Skeletal muscle tissue (tissue), 4 donors: ENCODE results near the gene PRR19. TPM values are rescaled to one million over a fixed set of nuclear protein-coding genes. Genes with fewer than 3 reads are reported as not detected.
A peak's percentile ranks its signal among the peaks of the same experiment; 100 is the strongest.
"Not testable (repeated sequence)": the region's sequence is repeated elsewhere in the genome, so short reads cannot be mapped to it uniquely, and the experiment has no call there.

ENCODE experiments used
- H3K27ac ChIP-seq: one replicate; pipeline ENCODE4 v1.7.0; 2013; ENCODE audit warnings: mild to moderate bottlenecking, low read depth, low read length, inconsistent platforms
- H3K27me3 ChIP-seq, 3 donors: one replicate each; pipeline ENCODE4 v1.7.0; 2013; ENCODE audit warnings: low read length in 3 of 3; ENCODE audit not compliant: control insufficient read depth in 3 of 3, insufficient read depth in 3 of 3
- H3K36me3 ChIP-seq, 3 donors: one replicate each; pipeline ENCODE4 v1.7.0; 2013; ENCODE audit warnings: low read length in 3 of 3; ENCODE audit not compliant: control insufficient read depth in 3 of 3, insufficient read depth in 3 of 3
- H3K4me1 ChIP-seq, 3 donors: one replicate each; pipeline ENCODE4 v1.7.0; 2013; ENCODE audit warnings: low read length in 3 of 3, mild to moderate bottlenecking in 3 of 3; ENCODE audit not compliant: control insufficient read depth in 3 of 3, insufficient read depth in 3 of 3
- H3K4me3 ChIP-seq, 3 donors: one replicate each; pipeline ENCODE4 v1.7.0; 2013; ENCODE audit warnings: low read length in 3 of 3
- H3K9ac ChIP-seq, 3 donors: one replicate each; pipeline ENCODE4 v1.7.0; 2013; ENCODE audit warnings: low read length in 3 of 3, mild to moderate bottlenecking in 3 of 3, moderate library complexity in 2 of 3, low read depth in 1 of 3
- H3K9me3 ChIP-seq, 3 donors: one replicate each; pipeline ENCODE4 v1.7.0; 2013; ENCODE audit warnings: low read length in 3 of 3; ENCODE audit not compliant: control insufficient read depth in 3 of 3
- total RNA-seq: library from RNA; depleted of rRNA; stranded (reverse); fragments of >200 nt; gene quantifications from one replicate; pipeline ENCODE4 v1.2.3, GENCODE V29; 2014
- donor health status: Osteomylitis.

The PRR19 gene
- total RNA-seq, 1 donor from 2014 or later: not detected

GRCh38 chr19:42331333-42331732 lies 29.4 kb downstream of the PRR19 start:
- not testable (repeated sequence) for H3K9ac ChIP-seq, H3K27ac ChIP-seq, H3K4me3 ChIP-seq, H3K9me3 ChIP-seq, H3K27me3 ChIP-seq
- peaks cover 17 to 36% (median 23%) of the 10 kb centered on the region in 3 donors for H3K4me1 ChIP-seq
- peaks cover 9 to 18% (median 10%) of the 10 kb centered on the region in 3 donors for H3K36me3 ChIP-seq

GRCh38 chr19:42332059-42332458 lies 30.1 kb downstream of the PRR19 start:
- Histone ChIP-seq H3K36me3 (peaks cover 16 to 25% (median 17%) of the 10 kb centered on the region in 3 donors), H3K9me3 (no peaks in the 10 kb centered on the region), H3K9ac (peak overlapping the region in 1 of 3 donors; percentile 16), H3K4me1 (peaks cover 9 to 29% (median 17%) of the 10 kb centered on the region in 3 donors), H3K4me3 (no peak overlapping the region), H3K27me3 (no peaks in the 10 kb centered on the region), H3K27ac (peak overlapping the region; percentile 30)

- H3K4me3 ChIP-seq: no peak overlapping the region
- H3K9me3 ChIP-seq: no peaks in the 10 kb centered on the region
- no peaks in the 10 kb centered on the region for H3K27me3 ChIP-seq
- peaks cover 6 to 20% (median 12%) of the 10 kb centered on the region in 3 donors for H3K4me1 ChIP-seq
- H3K9ac ChIP-seq: peak overlapping the region in 1 of 3 donors; percentile 7
- H3K36me3 ChIP-seq: peaks cover 19 to 27% (median 20%) of the 10 kb centered on the region in 3 donors
- no peak overlapping the region for H3K27ac ChIP-seq
Observed at GRCh38 chr19:42333018-42333417, 31.1 kb downstream of the PRR19 start.

- Histone ChIP-seq H3K27ac (no peak overlapping the region), H3K4me3 (no peak overlapping the region), H3K9me3 (no peaks in the 10 kb centered on the region), H3K4me1 (peaks cover 6 to 14% (median 7%) of the 10 kb centered on the region in 3 donors), H3K36me3 (peaks cover 19 to 29% (median 20%) of the 10 kb centered on the region in 3 donors), H3K9ac (no peak overlapping the region), H3K27me3 (no peaks in the 10 kb centered on the region)
Observed at GRCh38 chr19:42333975-42334696, 32.2 kb downstream of the PRR19 start.

- H3K36me3 ChIP-seq: peaks cover 19 to 29% (median 23%) of the 10 kb centered on the region in 3 donors
- no peak overlapping the region for H3K4me3 ChIP-seq
- H3K27me3 ChIP-seq: no peaks in the 10 kb centered on the region
- H3K4me1 ChIP-seq: peaks cover 5 to 14% (median 6%) of the 10 kb centered on the region in 3 donors
- H3K9me3 ChIP-seq: no peaks in the 10 kb centered on the region
- H3K27ac ChIP-seq: no peak overlapping the region
- no peak overlapping the region for H3K9ac ChIP-seq
Observed at GRCh38 chr19:42334697-42335373, 32.9 kb downstream of the PRR19 start.

GRCh38 chr19:42335374-42335936 lies 33.5 kb downstream of the PRR19 start:
- no peak overlapping the region for H3K9ac ChIP-seq

GRCh38 chr19:42335971-42336370 lies 34.0 kb downstream of the PRR19 start:
- Histone ChIP-seq H3K27me3 (no peaks in the 10 kb centered on the region), H3K9me3 (no peaks in the 10 kb centered on the region), H3K4me3 (no peak overlapping the region), H3K4me1 (peaks cover 0 to 7% (median 2%) of the 10 kb centered on the region in 3 donors), H3K9ac (no peak overlapping the region), H3K27ac (no peak overlapping the region), H3K36me3 (peaks cover 19 to 34% (median 25%) of the 10 kb centered on the region in 3 donors)

More at GRCh38 chr19:42335374-42335936, 33.5 kb downstream of the PRR19 start:
- H3K27me3 ChIP-seq: no peaks in the 10 kb centered on the region
- H3K4me1 ChIP-seq: peaks cover 3 to 12% (median 6%) of the 10 kb centered on the region in 3 donors
- H3K27ac ChIP-seq: no peak overlapping the region
- no peaks in the 10 kb centered on the region for H3K9me3 ChIP-seq
- no peak overlapping the region for H3K4me3 ChIP-seq
- H3K36me3 ChIP-seq: peaks cover 19 to 29% (median 25%) of the 10 kb centered on the region in 3 donors

- not testable (repeated sequence) for H3K27me3 ChIP-seq, H3K9me3 ChIP-seq, H3K9ac ChIP-seq, H3K4me1 ChIP-seq, H3K27ac ChIP-seq, H3K4me3 ChIP-seq
- H3K36me3 ChIP-seq: peaks cover 22 to 46% (median 33%) of the 10 kb centered on the region in 3 donors
Observed at GRCh38 chr19:42339126-42339860, 37.4 kb downstream of the PRR19 start.

GRCh38 chr19:42339922-42340321 lies 38.0 kb downstream of the PRR19 start:
- H3K9ac ChIP-seq, H3K27me3 ChIP-seq, H3K4me1 ChIP-seq, H3K9me3 ChIP-seq, H3K27ac ChIP-seq, H3K4me3 ChIP-seq: not testable (repeated sequence)
- H3K36me3 ChIP-seq: peaks cover 25 to 47% (median 32%) of the 10 kb centered on the region in 3 donors
